Activated CD4-positive, CD25-positive, alpha-beta regulatory T cell treated with anti-CD3 and anti-CD28 coated beads, Interleukin-2, amount 50 U/mL, for 24 hours (primary cell): ENCODE data around the gene SMDT1.
"Not testable (repeated sequence)": the region's sequence is repeated elsewhere in the genome, so short reads cannot be mapped to it uniquely, and the experiment has no call there.

Source experiments
- ATAC-seq, 2 donors: fragments of 150-1000 bp; cut with Tn5 transposase; one replicate each; pipeline ENCODE4 v1.10.0; 2021; ENCODE audit warnings: mild to moderate bottlenecking in 1 of 2, moderate library complexity in 1 of 2

Gene SMDT1

DNA sequence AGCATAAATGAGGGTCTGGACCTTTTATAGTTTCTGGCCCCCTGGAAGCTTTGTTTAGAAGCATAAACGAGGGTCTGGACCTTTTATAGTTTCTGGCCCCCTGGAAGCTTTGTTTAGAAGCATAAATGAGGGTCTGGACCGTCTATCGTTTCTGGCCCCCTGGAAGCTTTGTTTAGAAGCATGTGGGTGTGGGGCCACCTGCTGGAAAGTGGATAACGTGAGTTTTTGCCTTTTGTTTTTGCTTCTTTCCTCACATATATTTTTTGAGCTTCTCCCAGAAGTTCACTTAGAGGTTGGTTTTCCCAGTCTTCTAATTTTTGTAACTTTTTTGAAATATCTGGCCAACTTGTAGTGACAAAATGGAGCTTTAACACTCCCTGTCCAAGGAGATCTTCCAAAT, 33.3 kb downstream of the SMDT1 start:
- ATAC-seq: not testable (repeated sequence)

- ATAC-seq: no peak
Measured at GRCh38 chr22:42114721-42115120, 35.2 kb downstream of the SMDT1 start.

DNA sequence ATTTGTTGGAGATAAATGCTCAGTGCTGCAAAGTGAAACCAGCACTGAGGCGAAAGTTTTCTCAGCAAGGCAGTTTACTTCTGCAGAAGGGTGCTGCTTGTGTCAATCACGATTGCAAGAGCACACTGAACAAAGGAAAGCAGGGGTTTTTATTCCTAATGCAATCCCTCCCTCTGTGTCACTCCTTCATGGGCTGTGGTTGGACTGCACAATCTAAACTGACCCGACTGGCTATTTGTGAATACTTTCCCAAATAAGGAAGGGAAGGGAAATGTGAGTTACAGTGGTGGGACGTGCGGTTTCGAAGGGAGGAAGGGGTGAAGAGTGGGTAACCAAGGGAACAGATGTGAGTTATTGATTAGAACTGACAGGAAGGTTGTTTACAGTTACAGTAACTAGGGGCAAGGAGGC, 35.9 kb downstream of the SMDT1 start:
- not testable (repeated sequence) for ATAC-seq

GRCh38 chr22:42116848-42117424, 37.4 kb downstream of the SMDT1 start:
- no peak for ATAC-seq

DNA sequence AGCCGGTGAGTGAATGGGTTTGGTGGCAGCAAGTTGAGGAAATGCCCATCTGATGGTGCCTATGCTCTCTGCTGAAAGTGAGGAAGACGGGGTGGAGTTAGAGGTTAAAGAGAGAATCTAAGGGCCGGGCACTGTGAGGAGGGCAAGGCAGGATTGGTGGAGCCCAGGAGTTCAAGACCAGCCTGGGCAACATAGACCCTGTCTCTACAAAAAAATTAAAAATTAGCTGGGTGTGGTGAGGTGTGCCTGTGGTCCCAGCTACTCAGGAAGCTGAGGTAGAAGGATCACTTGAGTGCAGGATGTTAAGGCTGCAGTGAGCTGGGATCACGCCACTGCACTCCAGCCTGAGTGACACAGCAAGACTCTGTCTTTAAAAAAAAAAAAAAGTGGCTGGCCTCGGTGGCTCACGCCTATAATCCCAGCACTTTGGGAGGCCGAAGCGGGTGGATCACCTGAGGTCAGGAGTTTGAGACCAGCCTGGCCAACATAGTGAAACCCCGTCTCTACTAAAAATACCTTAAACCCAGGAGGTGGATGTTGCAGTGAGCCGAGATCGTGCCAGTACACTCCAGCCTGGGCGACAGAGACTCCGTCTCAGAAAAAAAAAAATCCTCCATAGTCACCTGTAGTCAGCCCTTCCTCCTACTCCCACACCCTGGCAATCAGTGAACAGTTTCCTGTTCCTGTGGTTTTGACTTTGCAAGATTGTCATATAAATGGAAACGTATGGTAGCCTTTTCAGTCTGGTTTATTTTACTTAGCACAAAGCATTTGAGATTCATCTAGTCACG, 40.9 kb downstream of the SMDT1 start:
- ATAC-seq: peak; percentile 77

GRCh38 chr22:42123529-42123928, 44.0 kb downstream of the SMDT1 start:
- ATAC-seq: peak; percentile 55 to 68

- ATAC-seq: no peak
Measured at GRCh38 chr22:42127606-42128005, 48.1 kb downstream of the SMDT1 start.

GRCh38 chr22:42128007-42128406, 48.5 kb downstream of the SMDT1 start:
- ATAC-seq: not testable (repeated sequence)

- not testable (repeated sequence) for ATAC-seq
Measured at GRCh38 chr22:42128776-42129694, 49.5 kb downstream of the SMDT1 start.

- ATAC-seq: not testable (repeated sequence)
Measured at GRCh38 chr22:42130182-42130581, 50.7 kb downstream of the SMDT1 start.

DNA sequence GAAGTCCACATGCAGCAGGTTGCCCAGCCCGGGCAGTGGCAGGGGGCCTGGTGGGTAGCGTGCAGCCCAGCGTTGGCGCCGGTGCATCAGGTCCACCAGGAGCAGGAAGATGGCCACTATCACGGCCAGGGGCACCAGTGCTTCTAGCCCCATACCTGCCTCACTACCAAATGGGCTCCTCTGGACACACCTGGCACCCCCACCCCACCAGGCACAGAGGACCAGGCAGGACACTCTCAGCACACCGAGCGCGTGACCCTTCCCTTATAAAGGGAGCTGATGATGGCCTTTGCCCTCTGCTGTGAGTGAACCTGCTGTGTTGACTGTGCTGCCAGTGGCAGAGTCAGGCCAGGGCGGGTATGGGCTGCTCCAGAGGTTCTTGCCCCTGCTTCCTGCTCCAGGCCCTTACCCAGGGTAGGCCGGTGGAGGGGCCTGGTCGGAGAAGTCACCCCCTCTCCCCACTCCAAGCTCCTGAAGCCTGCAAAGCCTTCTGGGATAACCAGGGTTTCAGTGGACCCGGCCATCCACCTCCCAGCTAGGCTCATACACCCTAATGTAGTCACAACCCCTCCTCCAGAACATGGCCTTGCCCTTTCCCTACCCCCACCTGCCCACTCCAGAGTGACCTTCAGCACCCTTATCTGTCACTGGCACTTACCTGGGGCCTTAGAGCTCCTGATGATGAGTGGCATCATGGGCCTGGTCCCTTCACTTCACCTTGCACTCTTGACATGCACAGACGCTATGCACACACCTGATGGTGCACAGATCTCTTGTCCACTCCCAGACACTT, 51.3 kb downstream of the SMDT1 start, which contains the start of gene CYP2D6:
Gene CYP2D6, minus strand, starts transcription at position 172 of the 793 bp plus-strand sequence. Its CDS starts 19 bp downstream, at position 153.
- ATAC-seq: not testable (repeated sequence)

GRCh38 chr22:42131562-42131961, 52.1 kb downstream of the SMDT1 start:
- ATAC-seq: no peak

- ATAC-seq: no peak
Measured at GRCh38 chr22:42132457-42132856, 53.0 kb downstream of the SMDT1 start.
